Thyroid gland (tissue), 4 donors: ENCODE measurements around the gene PLSCR4. TPM values are rescaled to one million over a fixed set of nuclear protein-coding genes. Genes with fewer than 3 reads are reported as not detected.
A peak's percentile ranks its signal among the peaks of the same experiment; 100 is the strongest.
"Not testable (repeated sequence)": the region's sequence is repeated elsewhere in the genome, so short reads cannot be mapped to it uniquely, and the experiment has no call there.

Source experiments
- DNase-seq, 2 donors: peaks; one replicate each; pipeline ENCODE4 v3.0.0-alpha.2; 2019
- H3K27ac ChIP-seq, 3 donors: fragments of 200-600 bp; sonication (generic); 1 replicate in 2 of 3; 2 replicates in 1 of 3; pipeline ENCODE4 v1.5.1; 2016 to 2019; ENCODE audit warnings: mild to moderate bottlenecking in 1 of 3, moderate library complexity in 1 of 3
- H3K27me3 ChIP-seq: fragments of 200-600 bp; sonication (generic); one replicate; pipeline ENCODE4 v1.5.1; 2019
- H3K36me3 ChIP-seq, 2 donors: fragments of 200-600 bp; sonication (generic); one replicate each; pipeline ENCODE4 v1.5.1; 2016 to 2019
- H3K4me1 ChIP-seq, 2 donors: fragments of 200-600 bp; sonication (generic); one replicate each; pipeline ENCODE4 v1.5.1; 2017 to 2019
- H3K4me3 ChIP-seq, 3 donors: fragments of 200-600 bp; sonication (generic); replicated peaks in 1 of 3; 1 replicate in 2 of 3; 2 replicates in 1 of 3; pipeline ENCODE4 v1.5.1; 2016; ENCODE audit warnings: mild to moderate bottlenecking in 1 of 3
- H3K9me3 ChIP-seq: fragments of 200-600 bp; sonication (generic); one replicate; pipeline ENCODE4 v1.5.1; 2017
- POLR2A ChIP-seq, 2 donors: fragments of 450-650 bp; IDR thresholded peaks; one replicate each; pipeline ENCODE4 v1.6.1; 2017; ENCODE audit warnings: antibody characterized with exemption in 2 of 2, mild to moderate bottlenecking in 2 of 2, moderate library complexity in 1 of 2
- WGBS, 2 donors: methylation state at CpG; one replicate each; pipeline ENCODE4 v1.1.5; 2017; 5-methylcytosine and 5-hydroxymethylcytosine counted together
- intact Hi-C: fragments of 100-400 bp; cut with DNase I; formaldehyde crosslinking; loops from one replicate; pipeline ENCODE4 v1.15.1; 2023
- total RNA-seq, 4 donors: library from RNA; depleted of rRNA; stranded (reverse); fragments of >200 nt; gene quantifications; one replicate each; pipeline ENCODE4 v1.2.3, GENCODE V29; 2016
- TF ChIP-seq, protein P1 (sequence below), 6 experiments: fragments of 200-600 bp in 3 of 6; fragments of 450-650 bp in 3 of 6; sonication (generic) in 3 of 6; IDR thresholded peaks; one replicate each; pipeline ENCODE4 v1.5.1; 2016 to 2019; ENCODE audit warnings: antibody characterized with exemption in 6 of 6, mild to moderate bottlenecking in 2 of 6, inconsistent platforms in 1 of 6, moderate library complexity in 1 of 6

The PLSCR4 gene
- total RNA-seq, 4 donors from 2014 or later = 61.6 to 110 (median 78.4) TPM

DNA sequence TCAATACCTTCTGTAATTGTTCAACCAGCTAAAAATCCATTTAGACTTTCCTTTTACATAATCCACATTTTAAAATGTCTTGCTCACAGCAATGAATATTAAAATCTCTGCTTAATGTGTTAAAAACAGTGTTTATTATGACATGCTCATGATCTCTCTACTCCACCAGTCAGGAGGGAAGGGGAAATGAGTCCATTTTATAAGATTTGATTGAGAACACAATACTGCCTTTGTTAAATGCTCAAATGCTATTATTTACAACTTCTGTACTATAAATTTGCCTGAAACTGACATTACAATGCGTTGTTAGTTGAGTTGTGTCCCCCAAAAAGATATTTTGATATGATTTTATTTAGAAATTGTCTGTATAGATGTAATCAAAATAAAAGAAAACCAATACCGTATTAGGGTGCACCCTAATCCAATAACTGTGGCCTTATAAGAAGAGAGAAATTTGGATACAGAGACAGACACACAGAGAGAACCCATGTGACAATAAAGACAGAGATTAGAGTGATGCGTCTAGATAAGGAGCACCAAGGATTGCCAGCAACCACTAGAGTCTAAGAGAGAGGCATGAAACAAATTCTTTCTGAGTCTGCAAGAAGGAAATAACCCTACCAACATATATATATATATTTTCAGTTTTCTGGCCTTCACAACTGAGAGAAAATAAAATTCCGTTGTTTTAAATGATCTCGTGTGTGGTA, 9.1 kb upstream of the PLSCR4 start:
- no peaks in the 10 kb centered on the region for H3K36me3 ChIP-seq
- no peak overlapping the region for H3K4me3 ChIP-seq
- no peak for DNase-seq
- no peaks in the 10 kb centered on the region for H3K4me1 ChIP-seq
- no peaks in the 10 kb centered on the region for H3K27me3 ChIP-seq
- no peaks in the 10 kb centered on the region for H3K9me3 ChIP-seq
- intact Hi-C loops = no loop called here
- WGBS, 2 donors = 93 to 95% methylated on average over 5 of the region's 5 CpGs
- H3K27ac ChIP-seq = no peak overlapping the region
- TF ChIP-seq, protein P1, sequence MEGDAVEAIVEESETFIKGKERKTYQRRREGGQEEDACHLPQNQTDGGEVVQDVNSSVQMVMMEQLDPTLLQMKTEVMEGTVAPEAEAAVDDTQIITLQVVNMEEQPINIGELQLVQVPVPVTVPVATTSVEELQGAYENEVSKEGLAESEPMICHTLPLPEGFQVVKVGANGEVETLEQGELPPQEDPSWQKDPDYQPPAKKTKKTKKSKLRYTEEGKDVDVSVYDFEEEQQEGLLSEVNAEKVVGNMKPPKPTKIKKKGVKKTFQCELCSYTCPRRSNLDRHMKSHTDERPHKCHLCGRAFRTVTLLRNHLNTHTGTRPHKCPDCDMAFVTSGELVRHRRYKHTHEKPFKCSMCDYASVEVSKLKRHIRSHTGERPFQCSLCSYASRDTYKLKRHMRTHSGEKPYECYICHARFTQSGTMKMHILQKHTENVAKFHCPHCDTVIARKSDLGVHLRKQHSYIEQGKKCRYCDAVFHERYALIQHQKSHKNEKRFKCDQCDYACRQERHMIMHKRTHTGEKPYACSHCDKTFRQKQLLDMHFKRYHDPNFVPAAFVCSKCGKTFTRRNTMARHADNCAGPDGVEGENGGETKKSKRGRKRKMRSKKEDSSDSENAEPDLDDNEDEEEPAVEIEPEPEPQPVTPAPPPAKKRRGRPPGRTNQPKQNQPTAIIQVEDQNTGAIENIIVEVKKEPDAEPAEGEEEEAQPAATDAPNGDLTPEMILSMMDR (IDR thresholded peaks at IDR 0.05) = no peak
- TF ChIP-seq POLR2A (IDR thresholded peaks at IDR 0.05) = no peak

DNA sequence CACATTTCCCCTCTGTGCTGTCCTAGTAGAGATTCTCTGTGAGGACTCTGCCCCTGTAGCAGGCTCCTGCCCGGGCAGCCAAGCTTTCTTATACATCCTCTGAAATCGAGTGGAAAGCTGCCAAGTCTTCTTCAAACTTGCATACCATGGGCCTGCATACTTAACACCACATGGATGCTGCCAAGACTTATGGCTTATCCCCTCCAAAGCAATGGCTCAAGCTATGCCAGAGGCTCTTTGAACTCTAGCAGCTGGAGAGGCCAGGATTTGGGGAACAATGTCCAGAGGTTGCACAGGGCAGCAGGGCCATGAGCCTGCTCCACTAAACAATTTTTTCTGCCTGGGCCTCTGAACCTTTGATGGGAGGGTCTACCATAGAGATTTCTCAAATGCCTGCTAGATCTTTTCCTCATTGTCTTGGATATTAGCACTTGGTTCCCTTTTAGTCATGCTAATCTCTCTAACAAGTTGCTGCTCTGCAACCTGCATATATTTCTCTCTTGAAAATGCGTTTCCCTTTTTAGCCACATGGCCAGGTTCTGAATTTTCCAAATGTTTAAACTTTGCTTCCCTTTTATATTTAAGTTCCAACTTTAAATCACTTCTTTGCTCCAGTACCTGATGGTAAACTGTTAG, 6.1 kb upstream of the PLSCR4 start:
- no peak for DNase-seq
- Histone ChIP-seq H3K4me1 (peaks cover 0 to 3% of the 10 kb centered on the region in 2 donors), H3K27ac (no peak overlapping the region), H3K4me3 (no peak overlapping the region), H3K9me3 (no peaks in the 10 kb centered on the region), H3K36me3 (no peaks in the 10 kb centered on the region), H3K27me3 (no peaks in the 10 kb centered on the region)
- TF ChIP-seq POLR2A (IDR thresholded peaks at IDR 0.05) = no peak
- TF ChIP-seq, protein P1 (IDR thresholded peaks at IDR 0.05) = no peak
- 57 to 89% methylated on average over 3 of the region's 3 CpGs for WGBS, 2 donors
- intact Hi-C loops = no loop called here

DNA sequence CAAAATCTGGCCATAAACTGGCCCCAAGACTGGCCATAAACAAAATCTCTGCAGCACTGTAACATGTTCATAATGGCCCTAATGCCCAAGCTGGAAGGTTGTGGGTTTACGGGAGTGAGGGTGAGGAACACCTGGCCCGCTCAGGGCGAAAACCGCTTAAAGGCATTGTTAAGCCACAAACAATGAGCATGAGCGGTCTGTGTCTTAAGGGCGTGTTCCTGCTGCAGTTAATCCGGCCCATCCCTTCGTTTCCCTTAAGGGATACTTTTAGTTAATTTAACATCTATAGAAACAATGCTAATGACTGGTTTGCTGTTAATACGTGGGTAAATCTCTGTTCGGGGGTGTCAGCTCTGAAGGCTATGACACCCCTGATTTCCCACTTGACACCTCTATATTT, 1.5 kb upstream of the PLSCR4 start:
- H3K27ac ChIP-seq = peak overlapping the region; percentile 97 to 99 (median 97)
- peaks cover 17 to 18% of the 10 kb centered on the region in 2 donors for H3K4me1 ChIP-seq
- H3K36me3 ChIP-seq, DNase-seq, H3K4me3 ChIP-seq, intact Hi-C loops, H3K27me3 ChIP-seq, H3K9me3 ChIP-seq: not testable (repeated sequence)
- WGBS, 2 donors = 86% methylated on average over 10 of the region's 10 CpGs

DNA sequence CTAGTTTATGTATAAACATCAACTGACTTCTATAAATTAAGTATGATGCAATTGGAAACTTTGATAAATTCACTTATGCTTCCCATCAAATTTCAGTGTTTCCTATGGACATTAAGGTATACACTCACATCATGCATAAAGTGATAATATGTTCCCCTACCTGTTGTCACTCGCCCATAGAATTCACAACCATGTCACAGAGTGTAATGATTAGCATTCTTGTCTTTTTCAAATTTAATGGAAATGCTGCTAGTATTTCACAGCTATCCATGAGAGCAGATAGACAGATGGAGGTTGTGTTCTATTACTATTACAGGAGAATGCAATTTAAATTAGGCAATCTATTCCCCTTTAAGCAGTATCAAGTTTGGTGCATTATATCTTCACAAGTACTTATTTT, 984 bp downstream of the PLSCR4 start:
- intact Hi-C loops = no loop called here
- WGBS, 2 donors = 53 to 69% methylated on average over 1 of the region's 1 CpG

DNA sequence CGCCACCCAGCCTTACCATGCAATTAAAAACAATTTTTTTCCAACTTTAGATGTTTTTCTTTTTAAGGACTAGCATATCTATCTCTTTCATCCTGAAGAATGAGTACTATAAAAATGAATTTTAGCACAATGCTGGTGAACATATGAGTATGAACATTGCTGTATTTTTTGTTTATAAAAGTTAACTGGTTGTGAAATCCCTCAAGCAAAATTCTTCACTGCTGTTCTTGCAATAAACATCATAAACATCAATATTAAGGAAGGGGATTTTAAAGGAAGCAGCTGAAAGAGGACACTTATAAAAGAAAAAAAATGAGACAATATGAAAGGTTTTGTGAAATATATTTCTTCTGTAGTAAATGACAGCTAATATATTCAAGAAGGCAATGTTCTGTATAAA, 3.0 kb downstream of the PLSCR4 start:
- H3K27ac ChIP-seq = peak overlapping the region in 2 of 3 donors; percentile 2 to 99
- WGBS, 2 donors = 78 to 90% methylated on average over 1 of the region's 1 CpG
- TF ChIP-seq, protein P1 (IDR thresholded peaks at IDR 0.05) = no peak
- TF ChIP-seq POLR2A (IDR thresholded peaks at IDR 0.05) = no peak
- no peaks in the 10 kb centered on the region for H3K27me3 ChIP-seq
- peaks cover 26 to 28% of the 10 kb centered on the region in 2 donors for H3K4me1 ChIP-seq
- H3K4me3 ChIP-seq = no peak overlapping the region
- no peaks in the 10 kb centered on the region for H3K36me3 ChIP-seq
- intact Hi-C loops = no loop called here
- H3K9me3 ChIP-seq = no peaks in the 10 kb centered on the region
- DNase-seq = no peak

More for the DNA sequence above, 984 bp downstream of the PLSCR4 start:
- DNase-seq = no peak
- H3K27ac ChIP-seq = peak overlapping the region; percentile 97 to 99 (median 97)
- H3K4me1 ChIP-seq = peaks cover 26 to 28% of the 10 kb centered on the region in 2 donors
- H3K36me3 ChIP-seq = no peaks in the 10 kb centered on the region
- no peaks in the 10 kb centered on the region for H3K9me3 ChIP-seq
- no peaks in the 10 kb centered on the region for H3K27me3 ChIP-seq
- peak overlapping the region; percentile 43 to 88 (median 85) for H3K4me3 ChIP-seq
- TF ChIP-seq, protein P1 (IDR thresholded peaks at IDR 0.05) = no peak
- TF ChIP-seq POLR2A (IDR thresholded peaks at IDR 0.05) = no peak
